Measurements from ENCODE around the gene SERGEF. TPM values are rescaled to one million over a fixed set of nuclear protein-coding genes. Genes with fewer than 3 reads are reported as not detected.

SERGEF gene
- total and polyA plus RNA-seq, 10 of the 15 experiments (the other 5 are each of a cell fraction or from before 2014, with no cell fraction given) = 14.6 to 27.8 (median 22.4) TPM

GRCh38 chr11:17831228-17831627 lies 181.6 kb downstream of the SERGEF start:
- no peak overlapping the region for H3K9ac ChIP-seq (ENCODE audit: control insufficient read depth, insufficient read depth, low read length)
- no peaks in the 10 kb centered on the region for H3K9me3 ChIP-seq (replicated peaks; ENCODE audit: control insufficient read depth, insufficient read depth, low read length)
- intact Hi-C loops (cut with micrococcal nuclease; ENCODE audit: unreplicated experiment) (no loop called here), in situ Hi-C loops (cut with MboI) (no loop called here)
- WGBS (ENCODE audit: insufficient coverage, insufficient replicate concordance, low lambda C conversion rate, missing lambda C conversion rate) = 86% methylated on average over 1 of the region's 1 CpG
- no peaks in the 10 kb centered on the region for H3K27me3 ChIP-seq (replicated peaks in 1 of 2; ENCODE audit: control insufficient read depth in 2 of 2, insufficient read depth in 2 of 2, low read length in 1 of 2)
- TF ChIP-seq MEF2B (IDR thresholded peaks at IDR 0.05; ENCODE audit: partially characterized antibody, poor library complexity, severe bottlenecking) = no peak
- TF ChIP-seq SUZ12 (IDR thresholded peaks at IDR 0.05; ENCODE audit: unreplicated experiment) = no peak
- no peak for TF ChIP-seq HDAC2 (IDR thresholded peaks at IDR 0.05)
- TF ChIP-seq HDAC6 (IDR thresholded peaks at IDR 0.05; ENCODE audit: unreplicated experiment) = no peak
- POLR2A ChIA-PET = no interaction called here
- no peaks in the 10 kb centered on the region for H3K36me3 ChIP-seq (ENCODE audit: control insufficient read depth in 2 of 2, insufficient read depth in 2 of 2, low read length in 1 of 2)
- H3K27ac ChIP-seq (ENCODE audit: control insufficient read depth, insufficient read depth) = no peak overlapping the region
- SMC1A ChIA-PET (ENCODE audit: uncharacterized antibody, unreplicated experiment) = no interaction called here
- no peak for FAIRE-seq
- H3K79me2 ChIP-seq (ENCODE audit: control insufficient read depth, insufficient read depth, low read length) = no peaks in the 10 kb centered on the region
- no peak for ATAC-seq
- H2AFZ ChIP-seq (ENCODE audit: control insufficient read depth, low read depth, low read length) = no peak overlapping the region
- H4K20me1 ChIP-seq (ENCODE audit: control insufficient read depth, insufficient read depth) = no peaks in the 10 kb centered on the region
- RAD21 ChIA-PET (ENCODE audit: unreplicated experiment) = no interaction called here
- H3K4me3 ChIP-seq = no peak overlapping the region
- no TSS peak for BruUV-seq (replicated peaks)
- DNase-seq (ENCODE audit: low read depth, low spot score) = no peak
- H3K4me2 ChIP-seq (ENCODE audit: control insufficient read depth, insufficient read depth) = no peak overlapping the region
- H3K4me1 ChIP-seq (ENCODE audit: control insufficient read depth, insufficient read depth, low read length) = no peaks in the 10 kb centered on the region
- CTCF ChIA-PET = no interaction called here

DNA sequence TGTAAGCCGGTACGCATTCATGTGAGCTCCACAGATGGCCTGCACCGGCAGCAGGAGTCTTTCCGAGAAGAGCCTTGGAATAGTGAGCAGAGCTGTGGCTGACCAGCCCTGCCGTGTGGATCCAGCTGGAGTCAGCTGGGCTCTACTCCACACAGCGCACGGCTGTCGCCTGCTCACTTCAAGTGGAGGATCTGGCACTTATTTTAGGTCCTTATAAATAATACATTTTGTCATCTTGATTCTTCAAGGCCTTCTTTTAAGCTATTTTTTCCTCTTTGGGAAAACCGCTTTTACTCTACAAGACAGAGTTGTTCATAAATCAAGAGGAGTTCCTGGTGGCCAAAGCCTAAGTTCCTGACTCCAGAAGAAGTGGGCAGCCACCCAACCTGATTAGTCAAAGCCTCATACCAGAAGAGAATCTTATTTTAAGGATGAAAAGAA lies 184.5 kb downstream of the SERGEF start:
- Histone ChIP-seq H3K27me3 (replicated peaks in 1 of 2; ENCODE audit: control insufficient read depth in 2 of 2, insufficient read depth in 2 of 2, low read length in 1 of 2) (no peaks in the 10 kb centered on the region), H4K20me1 (ENCODE audit: control insufficient read depth, insufficient read depth) (no peaks in the 10 kb centered on the region), H3K79me2 (ENCODE audit: control insufficient read depth, insufficient read depth, low read length) (no peaks in the 10 kb centered on the region), H3K4me2 (ENCODE audit: control insufficient read depth, insufficient read depth) (no peak overlapping the region), H3K9me3 (replicated peaks; ENCODE audit: control insufficient read depth, insufficient read depth, low read length) (no peaks in the 10 kb centered on the region), H3K36me3 (ENCODE audit: control insufficient read depth in 2 of 2, insufficient read depth in 2 of 2, low read length in 1 of 2) (no peaks in the 10 kb centered on the region), H3K27ac (ENCODE audit: control insufficient read depth, insufficient read depth) (no peak overlapping the region), H3K4me3 (no peak overlapping the region), H3K9ac (ENCODE audit: control insufficient read depth, insufficient read depth, low read length) (no peak overlapping the region), H2AFZ (ENCODE audit: control insufficient read depth, low read depth, low read length) (no peak overlapping the region), H3K4me1 (ENCODE audit: control insufficient read depth, insufficient read depth, low read length) (no peaks in the 10 kb centered on the region)
- ChIA-PET POLR2A (no interaction called here), SMC1A (ENCODE audit: uncharacterized antibody, unreplicated experiment) (no interaction called here), CTCF (interaction anchor here (0.7 to 1.0 kb wide), 4 partner anchors 10 to 518 kb away, joined by 3 read pairs; no protein-coding TSS in a partner anchor), RAD21 (ENCODE audit: unreplicated experiment) (no interaction called here)
- no TSS peak for BruUV-seq (replicated peaks)
- WGBS (ENCODE audit: insufficient coverage, insufficient replicate concordance, low lambda C conversion rate, missing lambda C conversion rate) = 97% methylated on average over 9 of the region's 9 CpGs
- FAIRE-seq = no peak
- no peak for DNase-seq (ENCODE audit: low read depth, low spot score)
- ATAC-seq = no peak
- intact Hi-C loops (cut with micrococcal nuclease; ENCODE audit: unreplicated experiment) (no loop called here), in situ Hi-C loops (cut with MboI) (no loop called here)
- no peak for TF ChIP-seq HDGF (IDR thresholded peaks at IDR 0.05)
- no peak for TF ChIP-seq EZH2 (IDR thresholded peaks at IDR 0.05; ENCODE audit: borderline replicate concordance, control insufficient read depth, low read depth, low read length)
- no peak for TF ChIP-seq IRF5 (IDR thresholded peaks at IDR 0.05; ENCODE audit: borderline replicate concordance)
- TF ChIP-seq, protein P1, sequence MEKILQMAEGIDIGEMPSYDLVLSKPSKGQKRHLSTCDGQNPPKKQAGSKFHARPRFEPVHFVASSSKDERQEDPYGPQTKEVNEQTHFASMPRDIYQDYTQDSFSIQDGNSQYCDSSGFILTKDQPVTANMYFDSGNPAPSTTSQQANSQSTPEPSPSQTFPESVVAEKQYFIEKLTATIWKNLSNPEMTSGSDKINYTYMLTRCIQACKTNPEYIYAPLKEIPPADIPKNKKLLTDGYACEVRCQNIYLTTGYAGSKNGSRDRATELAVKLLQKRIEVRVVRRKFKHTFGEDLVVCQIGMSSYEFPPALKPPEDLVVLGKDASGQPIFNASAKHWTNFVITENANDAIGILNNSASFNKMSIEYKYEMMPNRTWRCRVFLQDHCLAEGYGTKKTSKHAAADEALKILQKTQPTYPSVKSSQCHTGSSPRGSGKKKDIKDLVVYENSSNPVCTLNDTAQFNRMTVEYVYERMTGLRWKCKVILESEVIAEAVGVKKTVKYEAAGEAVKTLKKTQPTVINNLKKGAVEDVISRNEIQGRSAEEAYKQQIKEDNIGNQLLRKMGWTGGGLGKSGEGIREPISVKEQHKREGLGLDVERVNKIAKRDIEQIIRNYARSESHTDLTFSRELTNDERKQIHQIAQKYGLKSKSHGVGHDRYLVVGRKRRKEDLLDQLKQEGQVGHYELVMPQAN (conservative IDR thresholded peaks at IDR 0.05) = no peak
- no peak for TF ChIP-seq ZBTB4 (CRISPR knock-in tag; IDR thresholded peaks at IDR 0.05)
